Prostate gland (tissue), 2 donors: ENCODE measurements around the gene AGL. TPM values are rescaled to one million over a fixed set of nuclear protein-coding genes. Genes with fewer than 3 reads are reported as not detected.
"Not testable (repeated sequence)": the region's sequence is repeated elsewhere in the genome, so short reads cannot be mapped to it uniquely, and the experiment has no call there.

Experiments used
- DNase-seq: peaks from one replicate; pipeline ENCODE4 v3.0.0-alpha.2; 2019; ENCODE audit warnings: low spot score
- H3K27ac ChIP-seq, 2 donors: fragments of 200-600 bp; sonication (generic); 2 replicates each; pipeline ENCODE4 v1.5.1; 2017 to 2019
- H3K27me3 ChIP-seq: fragments of 200-600 bp; sonication (generic); replicated peaks from 2 replicates; pipeline ENCODE4 v1.5.1; 2019; ENCODE audit not compliant: insufficient read depth
- H3K36me3 ChIP-seq, 2 donors: fragments of 200-600 bp; sonication (generic); 1 replicate in 1 of 2; 2 replicates in 1 of 2; pipeline versions ENCODE4 v1.5.1 to v1.8.1; 2017 to 2019
- H3K4me1 ChIP-seq: fragments of 200-600 bp; sonication (generic); replicated peaks from 2 replicates; pipeline ENCODE4 v1.5.1; 2019
- H3K4me3 ChIP-seq, 2 donors: fragments of 200-600 bp; sonication (generic); 2 replicates each; pipeline ENCODE4 v1.5.1; 2017 to 2019
- H3K9me3 ChIP-seq: fragments of 200-600 bp; sonication (generic); 2 replicates; pipeline ENCODE4 v1.5.1; 2017
- POLR2A ChIP-seq: fragments of 450-650 bp; IDR thresholded peaks from one replicate; pipeline ENCODE4 v1.6.1; 2016; ENCODE audit warnings: antibody characterized with exemption, mild to moderate bottlenecking
- POLR2AphosphoS5 ChIP-seq: sonication (generic); formaldehyde crosslinking; IDR thresholded peaks from one replicate; pipeline ENCODE4 v1.6.1; 2017; ENCODE audit warnings: antibody characterized with exemption
- WGBS: methylation state at CpG from one replicate; pipeline ENCODE4 v1.1.5; 2018; 5-methylcytosine and 5-hydroxymethylcytosine counted together
- intact Hi-C: fragments of 100-400 bp; cut with DNase I; formaldehyde crosslinking; loops from one replicate; pipeline ENCODE4 v1.14.2; 2022
- total RNA-seq, 2 donors: library from RNA; depleted of rRNA; stranded (reverse); fragments of >200 nt; gene quantifications; one replicate each; pipeline ENCODE4 v1.1.0, GENCODE V29; 2016
- TF ChIP-seq, protein P1 (sequence below), 4 experiments: fragments of 200-600 bp in 2 of 4; fragments of 450-650 bp in 2 of 4; sonication (generic) in 2 of 4; IDR thresholded peaks; 1 replicate in 3 of 4; 2 replicates in 1 of 4; pipeline ENCODE4 v1.5.1; 2016 to 2019; ENCODE audit warnings: antibody characterized with exemption in 4 of 4, mild to moderate bottlenecking in 2 of 4, moderate library complexity in 2 of 4

The AGL gene
- total RNA-seq, 2 donors from 2014 or later, result 17.6 to 28.6 TPM

- H3K4me3 ChIP-seq, result no peak overlapping the region
- no peak overlapping the region for H3K27ac ChIP-seq
- no peaks in the 10 kb centered on the region for H3K4me1 ChIP-seq
- TF ChIP-seq, protein P1, sequence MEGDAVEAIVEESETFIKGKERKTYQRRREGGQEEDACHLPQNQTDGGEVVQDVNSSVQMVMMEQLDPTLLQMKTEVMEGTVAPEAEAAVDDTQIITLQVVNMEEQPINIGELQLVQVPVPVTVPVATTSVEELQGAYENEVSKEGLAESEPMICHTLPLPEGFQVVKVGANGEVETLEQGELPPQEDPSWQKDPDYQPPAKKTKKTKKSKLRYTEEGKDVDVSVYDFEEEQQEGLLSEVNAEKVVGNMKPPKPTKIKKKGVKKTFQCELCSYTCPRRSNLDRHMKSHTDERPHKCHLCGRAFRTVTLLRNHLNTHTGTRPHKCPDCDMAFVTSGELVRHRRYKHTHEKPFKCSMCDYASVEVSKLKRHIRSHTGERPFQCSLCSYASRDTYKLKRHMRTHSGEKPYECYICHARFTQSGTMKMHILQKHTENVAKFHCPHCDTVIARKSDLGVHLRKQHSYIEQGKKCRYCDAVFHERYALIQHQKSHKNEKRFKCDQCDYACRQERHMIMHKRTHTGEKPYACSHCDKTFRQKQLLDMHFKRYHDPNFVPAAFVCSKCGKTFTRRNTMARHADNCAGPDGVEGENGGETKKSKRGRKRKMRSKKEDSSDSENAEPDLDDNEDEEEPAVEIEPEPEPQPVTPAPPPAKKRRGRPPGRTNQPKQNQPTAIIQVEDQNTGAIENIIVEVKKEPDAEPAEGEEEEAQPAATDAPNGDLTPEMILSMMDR (IDR thresholded peaks at IDR 0.05), result no peak
- TF ChIP-seq POLR2A (no peak), POLR2AphosphoS5 (no peak)
- WGBS, result 70% methylated on average over 3 of the region's 3 CpGs
- H3K9me3 ChIP-seq, result no peaks in the 10 kb centered on the region
- no peaks in the 10 kb centered on the region for H3K36me3 ChIP-seq
- no peaks in the 10 kb centered on the region for H3K27me3 ChIP-seq
- no peak for DNase-seq
- intact Hi-C loops, result no loop called here
Observed at GRCh38 chr1:99950486-99950885, 100.3 kb downstream of the AGL start.

DNA sequence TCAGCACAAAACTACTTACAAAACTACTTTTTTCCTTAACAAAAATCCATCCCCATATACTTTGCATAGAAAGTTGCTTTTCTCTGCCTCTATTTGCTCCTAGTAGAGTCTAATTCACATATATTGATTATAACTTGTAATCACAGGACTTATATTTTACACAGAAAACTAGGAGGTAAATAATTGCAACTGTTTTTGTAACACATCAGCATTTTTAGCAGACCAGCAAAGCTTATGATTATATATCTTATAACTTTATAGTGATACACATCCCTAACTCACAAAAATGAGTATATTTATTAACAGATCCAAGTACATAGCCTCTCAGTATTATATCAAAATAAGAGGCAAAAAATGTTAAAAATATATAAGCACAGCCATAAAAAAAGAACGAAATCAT is 102.4 kb downstream of the AGL start:
- no peak for TF ChIP-seq POLR2AphosphoS5
- TF ChIP-seq, protein P1 (IDR thresholded peaks at IDR 0.05), result no peak
- no peak for TF ChIP-seq POLR2A
- Histone ChIP-seq H3K9me3 (no peaks in the 10 kb centered on the region), H3K36me3 (no peaks in the 10 kb centered on the region), H3K27me3 (no peaks in the 10 kb centered on the region), H3K4me3 (no peak overlapping the region), H3K27ac (no peak overlapping the region), H3K4me1 (no peaks in the 10 kb centered on the region)
- intact Hi-C loops, result no loop called here
- DNase-seq, result no peak
- 66% methylated on average over 1 of the region's 1 CpG for WGBS

- intact Hi-C loops, result no loop called here
- WGBS, result 83% methylated on average over 3 of the region's 3 CpGs
- no peak overlapping the region for H3K27ac ChIP-seq
- no peaks in the 10 kb centered on the region for H3K27me3 ChIP-seq
- TF ChIP-seq, protein P1 (IDR thresholded peaks at IDR 0.05), result no peak
- TF ChIP-seq POLR2A (no peak), POLR2AphosphoS5 (no peak)
- H3K9me3 ChIP-seq, result no peaks in the 10 kb centered on the region
- no peak for DNase-seq
- H3K4me1 ChIP-seq, result no peaks in the 10 kb centered on the region
- no peak overlapping the region for H3K4me3 ChIP-seq
- H3K36me3 ChIP-seq, result no peaks in the 10 kb centered on the region
Observed at GRCh38 chr1:99955375-99955774, 105.2 kb downstream of the AGL start.

- no peak for TF ChIP-seq POLR2AphosphoS5
- no peak for TF ChIP-seq POLR2A
- TF ChIP-seq, protein P1 (IDR thresholded peaks at IDR 0.05), result no peak
- Histone ChIP-seq H3K36me3 (no peaks in the 10 kb centered on the region), H3K9me3 (no peaks in the 10 kb centered on the region), H3K27ac (no peak overlapping the region), H3K27me3 (no peaks in the 10 kb centered on the region), H3K4me3 (no peak overlapping the region), H3K4me1 (no peaks in the 10 kb centered on the region)
- 45% methylated on average over 2 of the region's 2 CpGs for WGBS
- intact Hi-C loops, result no loop called here
- no peak for DNase-seq
Observed at GRCh38 chr1:99956755-99957154, 106.6 kb downstream of the AGL start.

GRCh38 chr1:99957818-99958217 is 107.7 kb downstream of the AGL start:
- intact Hi-C loops, result no loop called here
- H3K36me3 ChIP-seq, result no peaks in the 10 kb centered on the region
- no peaks in the 10 kb centered on the region for H3K9me3 ChIP-seq
- no peak for DNase-seq
- H3K4me1 ChIP-seq, result no peaks in the 10 kb centered on the region
- TF ChIP-seq, protein P1 (IDR thresholded peaks at IDR 0.05), result no peak
- TF ChIP-seq POLR2A (no peak), POLR2AphosphoS5 (no peak)
- H3K4me3 ChIP-seq, result no peak overlapping the region
- no peak overlapping the region for H3K27ac ChIP-seq
- no peaks in the 10 kb centered on the region for H3K27me3 ChIP-seq
- 93% methylated on average over 1 of the region's 1 CpG for WGBS

- intact Hi-C loops, H3K4me1 ChIP-seq, H3K36me3 ChIP-seq, H3K27ac ChIP-seq, H3K9me3 ChIP-seq, H3K27me3 ChIP-seq, H3K4me3 ChIP-seq, DNase-seq: not testable (repeated sequence)
- WGBS, result 55% methylated on average over 7 of the region's 7 CpGs
Observed at GRCh38 chr1:99959189-99959705, 109.1 kb downstream of the AGL start.

DNA sequence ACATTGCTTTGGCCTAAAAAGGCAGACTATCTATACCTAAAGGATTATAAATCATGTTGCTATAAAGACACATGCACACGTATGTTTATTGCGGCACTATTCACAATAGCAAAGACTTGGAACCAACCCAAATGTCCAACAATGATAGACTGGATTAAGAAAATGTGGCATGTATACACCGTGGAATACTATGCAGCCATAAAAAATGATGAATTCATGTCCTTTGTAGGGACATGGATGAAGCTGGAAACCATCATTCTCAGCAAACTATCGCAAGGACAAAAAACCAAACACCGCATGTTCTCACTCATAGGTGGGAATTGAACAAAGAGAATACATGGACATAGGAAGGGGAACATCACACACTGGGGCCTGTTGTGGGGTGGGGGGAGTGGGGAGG is 110.1 kb downstream of the AGL start:
- H3K9me3 ChIP-seq, DNase-seq, H3K4me3 ChIP-seq, H3K27me3 ChIP-seq, intact Hi-C loops, H3K27ac ChIP-seq, H3K4me1 ChIP-seq, H3K36me3 ChIP-seq: not testable (repeated sequence)
- WGBS, result 73% methylated on average over 5 of the region's 5 CpGs
